Measurements from ENCODE around the gene REV1.

Gene REV1

GRCh38 chr2:99431587-99432275 is 58.1 kb downstream of the REV1 start:
- DNase-seq (ENCODE audit: insufficient read length, low spot score) (no peak), FAIRE-seq (no peak)
- TF ChIP-seq CTCF (IDR thresholded peaks at IDR 0.05; ENCODE audit: insufficient read depth, missing control alignments): no peak

DNA sequence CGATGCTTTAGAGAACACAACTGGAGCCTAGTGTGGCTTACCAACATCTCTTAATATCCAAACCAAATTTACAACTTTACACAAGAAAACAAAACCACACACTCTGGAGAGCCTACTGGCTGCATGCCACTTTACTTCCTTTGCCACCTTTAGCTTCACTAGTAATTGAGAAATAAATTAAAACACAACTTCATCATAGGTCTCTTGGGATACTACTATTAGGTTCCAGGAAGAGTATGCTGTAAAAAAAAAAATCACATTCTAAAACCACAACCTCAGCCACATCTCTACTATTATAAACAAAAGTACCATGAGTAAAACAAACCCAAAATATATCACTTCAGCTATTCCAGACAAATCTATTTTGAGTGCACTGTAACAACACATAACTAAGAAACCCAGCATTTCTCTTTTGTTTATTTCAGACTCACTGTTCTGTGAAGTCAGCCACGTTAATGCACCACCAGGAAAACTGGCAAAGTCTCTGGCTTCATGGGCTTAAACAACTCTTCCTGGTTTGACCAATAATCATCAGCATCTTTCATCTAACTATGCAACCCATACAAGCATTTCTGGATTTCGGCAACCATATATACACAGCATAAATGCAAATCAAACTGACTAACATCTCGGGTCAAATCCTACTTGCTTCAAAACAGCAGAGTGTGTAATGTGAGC is 59.1 kb downstream of the REV1 start:
- no peak for FAIRE-seq
- TF ChIP-seq CTCF (IDR thresholded peaks at IDR 0.05; ENCODE audit: insufficient read depth, missing control alignments): no peak
- DNase-seq (ENCODE audit: insufficient read length, low spot score): no peak

GRCh38 chr2:99425022-99425421 is 64.8 kb downstream of the REV1 start:
- DNase-seq (ENCODE audit: insufficient read length, low spot score): no peak
- no peak for TF ChIP-seq CTCF (IDR thresholded peaks at IDR 0.05; ENCODE audit: insufficient read depth, missing control alignments)
- FAIRE-seq: no peak

GRCh38 chr2:99424371-99424770 is 65.4 kb downstream of the REV1 start:
- DNase-seq (ENCODE audit: insufficient read length, low spot score): no peak
- TF ChIP-seq CTCF (IDR thresholded peaks at IDR 0.05; ENCODE audit: insufficient read depth, missing control alignments): no peak
- no peak for FAIRE-seq

GRCh38 chr2:99422599-99422998 is 67.2 kb downstream of the REV1 start:
- no peak for TF ChIP-seq CTCF (IDR thresholded peaks at IDR 0.05; ENCODE audit: insufficient read depth, missing control alignments)
- FAIRE-seq (no peak), DNase-seq (ENCODE audit: insufficient read length, low spot score) (no peak)

DNA sequence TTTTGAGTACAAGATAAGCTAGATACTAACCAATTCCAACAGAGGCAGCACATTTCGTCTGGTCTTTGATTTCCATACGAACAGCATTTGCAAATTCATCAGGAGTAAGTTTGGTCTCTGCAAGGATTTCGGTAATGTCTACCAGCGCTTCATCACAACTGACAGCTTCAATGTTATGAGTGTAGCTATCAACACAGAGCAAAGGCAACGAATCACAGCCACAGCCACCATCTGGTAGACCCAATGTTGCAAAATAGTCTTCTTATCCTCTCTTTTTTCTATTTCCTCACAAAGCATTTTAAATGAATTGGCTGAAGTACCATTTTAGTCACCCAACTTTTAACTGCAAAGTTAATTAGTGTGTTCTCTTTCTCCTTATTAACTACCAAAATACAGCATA is 68.3 kb downstream of the REV1 start:
- FAIRE-seq (no peak), DNase-seq (ENCODE audit: insufficient read length, low spot score) (no peak)
- no peak for TF ChIP-seq CTCF (IDR thresholded peaks at IDR 0.05; ENCODE audit: insufficient read depth, missing control alignments)

- TF ChIP-seq CTCF (IDR thresholded peaks at IDR 0.05; ENCODE audit: insufficient read depth, missing control alignments): no peak
- FAIRE-seq (no peak), DNase-seq (ENCODE audit: insufficient read length, low spot score) (no peak)
Observed at GRCh38 chr2:99420751-99421299, 69.0 kb downstream of the REV1 start.

Measured in D721Med (cell line).